Measurements from ENCODE around the gene ATG16L1. TPM values are rescaled to one million over a fixed set of nuclear protein-coding genes. Genes with fewer than 3 reads are reported as not detected.

Gene ATG16L1
- total and polyA plus RNA-seq, 7 donors: 16.2 to 37.3 (median 19.6) TPM

- 71 to 87% methylated on average over 10 of the region's 10 CpGs for WGBS, 2 donors
- Histone ChIP-seq H3K9me3 (no peaks in the 10 kb centered on the region), H3K36me3 (no peaks in the 10 kb centered on the region), H3K4me3 (no peak overlapping the region), H3K4me1 (no peaks in the 10 kb centered on the region), H3K27ac (no peak overlapping the region), H3K27me3 (no peaks in the 10 kb centered on the region)
- intact Hi-C loops (cut with DNase I): no loop called here
- TF ChIP-seq EP300 (IDR thresholded peaks at IDR 0.05): no peak
- no peak for TF ChIP-seq CTCF (IDR thresholded peaks at IDR 0.05)
- TF ChIP-seq POLR2AphosphoS5 (IDR thresholded peaks at IDR 0.05): no peak
- TF ChIP-seq POLR2A (IDR thresholded peaks at IDR 0.05): no peak
- no peak for DNase-seq
Measured at GRCh38 chr2:233325814-233326213, 74.3 kb downstream of the ATG16L1 start.

GRCh38 chr2:233326500-233326899, 75.0 kb downstream of the ATG16L1 start:
- Histone ChIP-seq H3K4me1 (no peaks in the 10 kb centered on the region), H3K27ac (no peak overlapping the region), H3K36me3 (no peaks in the 10 kb centered on the region), H3K9me3 (no peaks in the 10 kb centered on the region), H3K27me3 (no peaks in the 10 kb centered on the region), H3K4me3 (no peak overlapping the region)
- DNase-seq: no peak
- 88 to 96% methylated on average over 8 of the region's 8 CpGs for WGBS, 2 donors
- intact Hi-C loops (cut with DNase I): no loop called here
- no peak for TF ChIP-seq POLR2AphosphoS5 (IDR thresholded peaks at IDR 0.05)
- no peak for TF ChIP-seq CTCF (IDR thresholded peaks at IDR 0.05)
- TF ChIP-seq EP300 (IDR thresholded peaks at IDR 0.05): no peak
- TF ChIP-seq POLR2A (IDR thresholded peaks at IDR 0.05): no peak

GRCh38 chr2:233328922-233329321, 77.4 kb downstream of the ATG16L1 start:
- H3K4me3 ChIP-seq: no peak overlapping the region
- TF ChIP-seq POLR2A (IDR thresholded peaks at IDR 0.05): no peak
- TF ChIP-seq EP300 (IDR thresholded peaks at IDR 0.05): no peak
- no peak for TF ChIP-seq POLR2AphosphoS5 (IDR thresholded peaks at IDR 0.05)
- TF ChIP-seq CTCF (IDR thresholded peaks at IDR 0.05): no peak
- no peak overlapping the region for H3K27ac ChIP-seq
- 87 to 92% methylated on average over 4 of the region's 4 CpGs for WGBS, 2 donors
- H3K4me1 ChIP-seq: no peaks in the 10 kb centered on the region
- no peaks in the 10 kb centered on the region for H3K36me3 ChIP-seq
- no peak for DNase-seq
- no peaks in the 10 kb centered on the region for H3K27me3 ChIP-seq
- intact Hi-C loops (cut with DNase I): no loop called here
- no peaks in the 10 kb centered on the region for H3K9me3 ChIP-seq

- DNase-seq: no peak
- H3K36me3 ChIP-seq: no peaks in the 10 kb centered on the region
- no peak overlapping the region for H3K4me3 ChIP-seq
- TF ChIP-seq EP300 (IDR thresholded peaks at IDR 0.05): no peak
- TF ChIP-seq POLR2A (IDR thresholded peaks at IDR 0.05): no peak
- TF ChIP-seq POLR2AphosphoS5 (IDR thresholded peaks at IDR 0.05): no peak
- TF ChIP-seq CTCF (IDR thresholded peaks at IDR 0.05): no peak
- H3K27me3 ChIP-seq: no peaks in the 10 kb centered on the region
- intact Hi-C loops (cut with DNase I): no loop called here
- no peak overlapping the region for H3K27ac ChIP-seq
- 92 to 95% methylated on average over 7 of the region's 7 CpGs for WGBS, 2 donors
- no peaks in the 10 kb centered on the region for H3K9me3 ChIP-seq
- no peaks in the 10 kb centered on the region for H3K4me1 ChIP-seq
Measured at GRCh38 chr2:233329489-233330135, 78.1 kb downstream of the ATG16L1 start.

GRCh38 chr2:233331536-233331935, 80.1 kb downstream of the ATG16L1 start:
- Histone ChIP-seq H3K27ac (peak overlapping the region in 3 of 4 donors; percentile 27 to 43 (median 40)), H3K36me3 (no peaks in the 10 kb centered on the region), H3K4me1 (no peaks in the 10 kb centered on the region), H3K4me3 (no peak overlapping the region), H3K9me3 (no peaks in the 10 kb centered on the region), H3K27me3 (no peaks in the 10 kb centered on the region)
- intact Hi-C loops (cut with DNase I): no loop called here
- WGBS, 2 donors: 51 to 76% methylated on average over 15 of the region's 15 CpGs
- peak; percentile 84 for DNase-seq
- TF ChIP-seq EP300 (IDR thresholded peaks at IDR 0.05) (peak in 2 of 4 donors; percentile 37 to 53), POLR2AphosphoS5 (IDR thresholded peaks at IDR 0.05) (peak in 2 of 4 donors; percentile 31 to 58), CTCF (IDR thresholded peaks at IDR 0.05) (no peak)
